Transverse colon (tissue), 4 donors: Measurements from ENCODE around the gene ANKRD52.

Source experiments
- POLR2AphosphoS5 ChIP-seq, 3 donors: sonication (generic); formaldehyde crosslinking; IDR thresholded peaks; one replicate each; pipeline ENCODE4 v1.6.1; 2016; ENCODE audit warnings: antibody characterized with exemption in 3 of 3
- TF ChIP-seq, protein P1 (sequence below), 5 experiments: fragments of 200-600 bp in 3 of 5; fragments of 450-650 bp in 2 of 5; sonication (generic) in 3 of 5; IDR thresholded peaks; 1 replicate in 2 of 5; 2 replicates in 3 of 5; pipeline ENCODE4 v1.5.1; 2016 to 2017; ENCODE audit warnings: antibody characterized with exemption in 5 of 5, inconsistent platforms in 3 of 5, mild to moderate bottlenecking in 2 of 5, moderate library complexity in 1 of 5

DNA sequence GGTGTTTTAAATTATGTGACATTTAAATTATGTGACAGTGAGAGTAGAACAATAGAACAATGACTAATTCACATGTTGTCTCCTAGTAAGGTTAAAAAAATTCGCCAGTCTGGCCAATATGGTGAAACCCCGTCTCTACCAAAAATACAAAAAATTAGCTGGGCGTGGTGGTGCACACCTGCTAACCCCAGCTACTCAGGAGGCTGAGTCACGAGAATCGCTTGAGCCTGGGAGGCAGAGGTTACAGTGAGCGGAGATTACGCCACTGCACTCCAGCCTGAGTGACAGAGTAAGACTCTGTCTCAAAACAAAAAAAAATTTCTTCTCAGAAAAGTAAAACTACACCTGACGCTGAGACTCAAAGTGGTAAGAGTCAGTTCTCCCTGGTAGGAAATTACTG is 39.2 kb upstream of the ANKRD52 start:
- TF ChIP-seq, protein P1, sequence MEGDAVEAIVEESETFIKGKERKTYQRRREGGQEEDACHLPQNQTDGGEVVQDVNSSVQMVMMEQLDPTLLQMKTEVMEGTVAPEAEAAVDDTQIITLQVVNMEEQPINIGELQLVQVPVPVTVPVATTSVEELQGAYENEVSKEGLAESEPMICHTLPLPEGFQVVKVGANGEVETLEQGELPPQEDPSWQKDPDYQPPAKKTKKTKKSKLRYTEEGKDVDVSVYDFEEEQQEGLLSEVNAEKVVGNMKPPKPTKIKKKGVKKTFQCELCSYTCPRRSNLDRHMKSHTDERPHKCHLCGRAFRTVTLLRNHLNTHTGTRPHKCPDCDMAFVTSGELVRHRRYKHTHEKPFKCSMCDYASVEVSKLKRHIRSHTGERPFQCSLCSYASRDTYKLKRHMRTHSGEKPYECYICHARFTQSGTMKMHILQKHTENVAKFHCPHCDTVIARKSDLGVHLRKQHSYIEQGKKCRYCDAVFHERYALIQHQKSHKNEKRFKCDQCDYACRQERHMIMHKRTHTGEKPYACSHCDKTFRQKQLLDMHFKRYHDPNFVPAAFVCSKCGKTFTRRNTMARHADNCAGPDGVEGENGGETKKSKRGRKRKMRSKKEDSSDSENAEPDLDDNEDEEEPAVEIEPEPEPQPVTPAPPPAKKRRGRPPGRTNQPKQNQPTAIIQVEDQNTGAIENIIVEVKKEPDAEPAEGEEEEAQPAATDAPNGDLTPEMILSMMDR (IDR thresholded peaks at IDR 0.05) = no peak
- no peak for TF ChIP-seq POLR2AphosphoS5 (IDR thresholded peaks at IDR 0.05)
